ENCODE data around the gene RPS5. TPM values are rescaled to one million over a fixed set of nuclear protein-coding genes. Genes with fewer than 3 reads are reported as not detected.
"Not testable (repeated sequence)": the region's sequence is repeated elsewhere in the genome, so short reads cannot be mapped to it uniquely, and the experiment has no call there.

RPS5 gene
- total RNA-seq: 572 TPM

- intact Hi-C loops (cut with DNase I): no loop called here
- peak; percentile 97 for DNase-seq (ENCODE audit: low spot score)
- peak; percentile 98 for ATAC-seq
These were observed at the start of gene RPS5 for GRCh38 chr19:58386576-58387337. RPS5 (plus strand) TSS chr19:58387269; CDS start chr19:58388138, 869 bp downstream.

- intact Hi-C loops (cut with DNase I): no loop called here
- ATAC-seq (no peak), DNase-seq (ENCODE audit: low spot score) (no peak)
These were observed 48.7 kb upstream of the RPS5 start for GRCh38 chr19:58338336-58338735.

- ATAC-seq (no peak), DNase-seq (ENCODE audit: low spot score) (no peak)
- intact Hi-C loops (cut with DNase I): no loop called here
These were observed 48.1 kb upstream of the RPS5 start for GRCh38 chr19:58338825-58339558.

- no peak for DNase-seq (ENCODE audit: low spot score)
- no peak for ATAC-seq
- intact Hi-C loops (cut with DNase I): no loop called here
These were observed 41.5 kb upstream of the RPS5 start for GRCh38 chr19:58345558-58345957.

GRCh38 chr19:58346961-58347929 lies 39.8 kb upstream of the RPS5 start:
- DNase-seq (ENCODE audit: low spot score): peak; percentile 72
- ATAC-seq: peak; percentile 93
- intact Hi-C loops (cut with DNase I): no loop called here

GRCh38 chr19:58348080-58348479 lies 39.0 kb upstream of the RPS5 start:
- intact Hi-C loops (cut with DNase I); ATAC-seq: not testable (repeated sequence)
- DNase-seq (ENCODE audit: low spot score): peak; percentile 39

- intact Hi-C loops (cut with DNase I): no loop called here
- no peak for ATAC-seq
- no peak for DNase-seq (ENCODE audit: low spot score)
These were observed 37.5 kb upstream of the RPS5 start for GRCh38 chr19:58349590-58349989.

- ATAC-seq (no peak), DNase-seq (ENCODE audit: low spot score) (peak; percentile 53)
- intact Hi-C loops (cut with DNase I): no loop called here
These were observed 36.8 kb upstream of the RPS5 start for GRCh38 chr19:58350001-58350861.

- ATAC-seq: no peak
- DNase-seq (ENCODE audit: low spot score): no peak
- intact Hi-C loops (cut with DNase I): no loop called here
These were observed 36.1 kb upstream of the RPS5 start for GRCh38 chr19:58350871-58351557.

GRCh38 chr19:58351558-58351878 lies 35.6 kb upstream of the RPS5 start:
- ATAC-seq (no peak), DNase-seq (ENCODE audit: low spot score) (no peak)
- intact Hi-C loops (cut with DNase I): no loop called here

GRCh38 chr19:58351990-58352755 lies 34.9 kb upstream of the RPS5 start:
- intact Hi-C loops (cut with DNase I): no loop called here
- ATAC-seq (no peak), DNase-seq (ENCODE audit: low spot score) (no peak)

GRCh38 chr19:58352760-58353671 lies 34.1 kb upstream of the RPS5 start, which contains the start of gene A1BG:
A1BG (minus strand) TSS chr19:58353492; CDS start chr19:58353437, 55 bp downstream.
- DNase-seq (ENCODE audit: low spot score): no peak
- ATAC-seq: no peak
- intact Hi-C loops (cut with DNase I): no loop called here

- no peak for ATAC-seq
- DNase-seq (ENCODE audit: low spot score): no peak
- intact Hi-C loops (cut with DNase I): no loop called here
These were observed 33.2 kb upstream of the RPS5 start for GRCh38 chr19:58353717-58354477.

- no peak for ATAC-seq
- intact Hi-C loops (cut with DNase I): no loop called here
- DNase-seq (ENCODE audit: low spot score): no peak
These were observed 32.5 kb upstream of the RPS5 start for GRCh38 chr19:58354478-58355030.

- DNase-seq (ENCODE audit: low spot score) (no peak), ATAC-seq (no peak)
- intact Hi-C loops (cut with DNase I): no loop called here
These were observed 31.8 kb upstream of the RPS5 start for GRCh38 chr19:58355215-58355796.
